Dendritic cell treated with granulocyte-macrophage colony-stimulating factor and Interleukin-4, amounts not matched to agents 40 ng/mL and 50 ng/mL, for 4 days (primary cell): ENCODE results near the gene TSPAN2.
"Not testable (repeated sequence)": the region's sequence is repeated elsewhere in the genome, so short reads cannot be mapped to it uniquely, and the experiment has no call there.

Source experiments
- H3K27ac Mint-ChIP-seq: one replicate; pipeline ENCODE4 v1.8.0; 2022; ENCODE audit warnings: mild to moderate bottlenecking, mixed read lengths
- H3K27me3 Mint-ChIP-seq: one replicate; pipeline ENCODE4 v1.8.0; 2022; ENCODE audit warnings: mild to moderate bottlenecking, mixed read lengths
- H3K36me3 Mint-ChIP-seq: one replicate; pipeline ENCODE4 v1.8.0; 2022; ENCODE audit warnings: low read depth, mixed read lengths
- H3K4me1 Mint-ChIP-seq: one replicate; pipeline ENCODE4 v1.8.0; 2022; ENCODE audit warnings: low read depth, mixed read lengths
- H3K4me3 Mint-ChIP-seq: one replicate; pipeline ENCODE4 v1.8.0; 2022; ENCODE audit warnings: mild to moderate bottlenecking, moderate library complexity, mixed read lengths
- H3K9me3 Mint-ChIP-seq: one replicate; pipeline ENCODE4 v1.8.0; 2022; ENCODE audit warnings: mixed read lengths
- intact Hi-C: fragments of 100-400 bp; cut with micrococcal nuclease; formaldehyde crosslinking; loops from one replicate; pipeline ENCODE4 v1.15.0; 2022

Gene TSPAN2

DNA sequence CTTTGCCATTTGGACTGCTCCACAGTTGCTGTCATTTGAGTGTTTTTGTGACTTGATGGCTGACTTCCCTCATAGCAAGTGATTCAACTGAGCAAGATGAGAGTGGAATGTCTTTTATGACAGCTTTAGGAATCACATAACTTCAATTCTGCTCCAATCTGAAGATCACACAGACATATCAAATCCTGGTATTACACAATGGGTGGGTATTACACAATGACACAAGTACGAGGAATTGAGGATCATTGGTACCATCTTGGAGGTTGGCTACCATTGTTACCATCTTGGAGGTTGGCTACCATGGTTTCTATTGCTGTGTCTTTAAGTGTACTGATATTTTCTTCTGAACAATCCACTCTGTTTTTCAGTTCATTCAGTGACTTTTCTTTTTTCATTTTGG lies 68.2 kb downstream of the TSPAN2 start:
- Mint-ChIP-seq H3K4me3 (no peak overlapping the region), H3K27me3 (peaks cover 2% of the 10 kb centered on the region), H3K27ac (no peak overlapping the region), H3K36me3 (no peaks in the 10 kb centered on the region), H3K4me1 (no peaks in the 10 kb centered on the region), H3K9me3 (peaks cover 10% of the 10 kb centered on the region)
- intact Hi-C loops = no loop called here

DNA sequence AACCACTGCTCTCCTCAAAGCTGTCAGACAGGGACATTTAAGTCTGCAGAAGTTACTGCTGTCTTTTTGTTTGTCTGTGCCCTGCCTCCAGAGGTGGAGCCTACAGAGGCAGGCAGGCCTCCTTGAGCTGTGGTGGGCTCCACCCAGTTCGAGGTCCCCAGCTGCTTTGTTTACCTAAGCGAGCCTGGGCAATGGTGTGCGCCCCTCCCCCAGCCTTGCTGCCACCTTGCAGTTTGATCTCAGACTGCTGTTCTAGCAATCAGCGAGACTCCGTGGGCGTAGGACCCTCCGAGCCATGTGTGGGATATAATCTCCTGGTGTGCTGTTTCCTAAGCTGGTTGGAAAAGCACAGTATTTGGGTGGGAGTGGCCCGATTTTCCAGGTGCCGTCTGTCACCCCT lies 69.8 kb downstream of the TSPAN2 start:
- H3K36me3 Mint-ChIP-seq, H3K27ac Mint-ChIP-seq, H3K27me3 Mint-ChIP-seq, H3K9me3 Mint-ChIP-seq, intact Hi-C loops, H3K4me1 Mint-ChIP-seq, H3K4me3 Mint-ChIP-seq: not testable (repeated sequence)

DNA sequence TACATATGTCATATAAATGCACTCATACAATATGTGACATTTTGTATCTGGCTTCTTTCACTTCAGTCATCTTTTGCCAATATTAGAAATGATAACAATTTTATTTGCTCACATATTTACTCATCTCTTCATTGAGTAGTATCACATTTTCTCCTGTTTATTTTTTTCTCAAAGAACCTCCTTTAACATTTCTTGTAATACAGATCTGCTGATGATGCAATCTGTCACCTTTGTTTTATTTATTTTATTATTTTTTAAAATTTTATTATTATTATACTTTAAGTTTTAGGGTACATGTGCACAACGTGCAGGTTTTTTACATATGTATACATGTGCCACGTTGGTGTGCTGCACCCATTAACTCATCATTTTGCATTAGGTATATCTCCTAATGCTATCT lies 75.5 kb downstream of the TSPAN2 start:
- no peaks in the 10 kb centered on the region for H3K36me3 Mint-ChIP-seq
- H3K27ac Mint-ChIP-seq = no peak overlapping the region
- H3K9me3 Mint-ChIP-seq = peaks cover 7% of the 10 kb centered on the region
- no peak overlapping the region for H3K4me3 Mint-ChIP-seq
- peaks cover 14% of the 10 kb centered on the region for H3K4me1 Mint-ChIP-seq
- intact Hi-C loops = no loop called here
- H3K27me3 Mint-ChIP-seq = no peaks in the 10 kb centered on the region

DNA sequence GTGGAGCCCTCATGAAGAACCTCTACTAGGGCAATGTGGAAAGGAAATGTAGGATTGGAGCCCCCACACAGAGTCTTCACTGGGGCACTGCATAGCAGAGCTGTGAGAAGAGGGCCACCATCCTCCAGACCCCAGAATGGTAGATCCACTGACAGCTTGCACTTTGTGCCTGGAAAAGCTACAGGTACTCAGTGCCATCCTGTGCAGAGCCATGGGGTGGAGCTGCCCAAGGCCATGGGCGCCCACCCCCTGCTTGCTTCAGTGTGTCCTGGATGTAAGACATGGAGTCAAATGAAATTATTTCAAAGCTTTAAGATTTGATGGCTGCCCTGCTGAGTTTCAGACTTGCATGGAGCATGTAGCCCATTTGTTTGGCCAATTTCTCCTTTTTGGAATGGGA lies 76.9 kb downstream of the TSPAN2 start:
- intact Hi-C loops = no loop called here
- H3K4me1 Mint-ChIP-seq = peaks cover 14% of the 10 kb centered on the region
- no peaks in the 10 kb centered on the region for H3K27me3 Mint-ChIP-seq
- no peak overlapping the region for H3K27ac Mint-ChIP-seq
- H3K36me3 Mint-ChIP-seq = no peaks in the 10 kb centered on the region
- H3K9me3 Mint-ChIP-seq = no peaks in the 10 kb centered on the region
- H3K4me3 Mint-ChIP-seq = no peak overlapping the region

DNA sequence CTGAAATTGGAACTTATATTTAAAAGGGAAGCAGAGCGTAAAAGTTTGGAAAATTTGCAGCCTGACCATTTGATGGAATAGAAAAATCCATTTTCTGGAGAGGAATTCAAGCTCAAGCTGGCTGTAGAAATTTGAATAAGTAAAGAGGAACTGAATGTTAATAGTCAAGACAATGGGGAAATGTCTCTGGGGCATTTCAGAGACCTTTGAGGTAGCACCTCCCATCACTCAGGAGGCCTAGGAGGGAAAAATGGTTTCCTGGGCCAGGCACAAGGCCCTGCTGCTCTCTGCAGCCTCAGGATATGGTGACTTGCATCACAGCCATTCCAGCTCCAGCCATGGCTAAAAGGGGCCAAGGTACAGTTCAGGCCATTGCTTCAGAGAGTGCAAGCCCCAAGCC lies 77.3 kb downstream of the TSPAN2 start:
- no peaks in the 10 kb centered on the region for H3K36me3 Mint-ChIP-seq
- peaks cover 14% of the 10 kb centered on the region for H3K4me1 Mint-ChIP-seq
- no peaks in the 10 kb centered on the region for H3K9me3 Mint-ChIP-seq
- H3K4me3 Mint-ChIP-seq = no peak overlapping the region
- no peak overlapping the region for H3K27ac Mint-ChIP-seq
- intact Hi-C loops = no loop called here
- no peaks in the 10 kb centered on the region for H3K27me3 Mint-ChIP-seq

DNA sequence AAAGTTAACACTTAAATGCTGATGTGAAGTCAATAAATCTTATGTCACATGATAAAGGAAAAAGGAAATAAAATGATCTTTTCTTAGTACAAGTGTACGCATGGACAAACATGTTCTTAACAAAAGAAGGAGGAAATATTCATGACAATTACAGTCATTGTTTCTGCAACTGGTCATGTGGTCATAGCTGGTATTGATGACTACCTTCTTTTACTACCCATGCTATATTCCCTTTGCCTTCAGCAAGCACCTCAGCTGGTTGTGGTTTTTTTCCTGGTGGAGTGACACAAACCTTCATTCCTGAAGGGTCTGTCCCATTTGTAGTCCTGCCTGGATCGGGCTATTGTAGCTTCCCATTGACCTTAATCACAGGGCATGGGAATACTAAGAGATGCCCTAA lies 83.1 kb downstream of the TSPAN2 start:
- intact Hi-C loops = no loop called here
- Mint-ChIP-seq H3K27me3 (peaks cover 6% of the 10 kb centered on the region), H3K4me3 (no peak overlapping the region), H3K27ac (no peak overlapping the region), H3K4me1 (peaks cover 2% of the 10 kb centered on the region), H3K9me3 (no peaks in the 10 kb centered on the region), H3K36me3 (no peaks in the 10 kb centered on the region)
